Fibroblast of pulmonary artery (primary cell): ENCODE measurements around the gene EPHA8.

Experiments used
- DNase-seq: peaks from one replicate; pipeline ENCODE4 v3.0.0-alpha.2; 2010; ENCODE audit warnings: low read depth
- H3K4me3 ChIP-seq: replicated peaks from 2 replicates; pipeline ENCODE4 v1.5.1; 2011; ENCODE audit warnings: low read depth, mild to moderate bottlenecking, control low read depth, low read length, moderate library complexity
- TF ChIP-seq, protein P1 (sequence below): IDR thresholded peaks from 2 replicates; pipeline ENCODE4 v1.5.1; 2011; ENCODE audit warnings: mild to moderate bottlenecking, control low read depth, low read length, inconsistent platforms; ENCODE audit errors: missing control alignments

EPHA8 gene

DNA sequence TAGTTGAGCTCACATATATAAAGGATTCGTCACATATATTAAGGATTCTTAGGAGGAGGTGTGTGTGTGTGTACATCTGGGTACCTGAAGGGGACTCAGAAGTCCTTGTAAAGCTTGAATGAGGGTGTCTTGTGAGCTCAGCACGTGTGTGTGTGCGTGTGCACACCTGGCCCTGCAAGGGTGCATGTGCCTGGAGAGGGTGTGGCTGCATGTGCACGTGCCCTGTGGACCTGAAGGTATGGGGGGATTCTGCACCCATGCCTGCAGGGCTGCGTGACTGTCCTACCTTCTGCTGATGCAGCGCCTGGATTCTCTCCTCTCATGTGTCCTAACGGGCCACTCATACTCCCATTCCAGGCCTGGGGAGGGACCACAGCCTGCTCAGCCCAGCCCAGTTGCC lies 24.0 kb downstream of the EPHA8 start:
- H3K4me3 ChIP-seq: no peak overlapping the region
- TF ChIP-seq, protein P1, sequence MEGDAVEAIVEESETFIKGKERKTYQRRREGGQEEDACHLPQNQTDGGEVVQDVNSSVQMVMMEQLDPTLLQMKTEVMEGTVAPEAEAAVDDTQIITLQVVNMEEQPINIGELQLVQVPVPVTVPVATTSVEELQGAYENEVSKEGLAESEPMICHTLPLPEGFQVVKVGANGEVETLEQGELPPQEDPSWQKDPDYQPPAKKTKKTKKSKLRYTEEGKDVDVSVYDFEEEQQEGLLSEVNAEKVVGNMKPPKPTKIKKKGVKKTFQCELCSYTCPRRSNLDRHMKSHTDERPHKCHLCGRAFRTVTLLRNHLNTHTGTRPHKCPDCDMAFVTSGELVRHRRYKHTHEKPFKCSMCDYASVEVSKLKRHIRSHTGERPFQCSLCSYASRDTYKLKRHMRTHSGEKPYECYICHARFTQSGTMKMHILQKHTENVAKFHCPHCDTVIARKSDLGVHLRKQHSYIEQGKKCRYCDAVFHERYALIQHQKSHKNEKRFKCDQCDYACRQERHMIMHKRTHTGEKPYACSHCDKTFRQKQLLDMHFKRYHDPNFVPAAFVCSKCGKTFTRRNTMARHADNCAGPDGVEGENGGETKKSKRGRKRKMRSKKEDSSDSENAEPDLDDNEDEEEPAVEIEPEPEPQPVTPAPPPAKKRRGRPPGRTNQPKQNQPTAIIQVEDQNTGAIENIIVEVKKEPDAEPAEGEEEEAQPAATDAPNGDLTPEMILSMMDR: no peak
- no peak for DNase-seq

DNA sequence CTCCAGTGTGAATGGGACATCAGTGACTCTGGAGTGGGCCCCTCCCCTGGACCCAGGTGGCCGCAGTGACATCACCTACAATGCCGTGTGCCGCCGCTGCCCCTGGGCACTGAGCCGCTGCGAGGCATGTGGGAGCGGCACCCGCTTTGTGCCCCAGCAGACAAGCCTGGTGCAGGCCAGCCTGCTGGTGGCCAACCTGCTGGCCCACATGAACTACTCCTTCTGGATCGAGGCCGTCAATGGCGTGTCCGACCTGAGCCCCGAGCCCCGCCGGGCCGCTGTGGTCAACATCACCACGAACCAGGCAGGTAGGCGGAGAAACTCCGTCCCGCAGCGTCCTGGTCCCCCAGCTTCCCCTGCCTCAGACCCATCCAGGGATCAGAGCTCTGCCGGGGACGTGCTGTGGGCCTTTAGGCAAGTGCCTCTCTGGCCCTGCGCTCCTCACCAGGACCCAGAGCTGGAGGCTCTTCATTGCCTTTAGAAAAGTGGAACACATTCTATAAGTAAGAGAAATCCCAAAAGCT lies 25.7 kb downstream of the EPHA8 start:
- H3K4me3 ChIP-seq: no peak overlapping the region
- TF ChIP-seq, protein P1: no peak
- no peak for DNase-seq

DNA sequence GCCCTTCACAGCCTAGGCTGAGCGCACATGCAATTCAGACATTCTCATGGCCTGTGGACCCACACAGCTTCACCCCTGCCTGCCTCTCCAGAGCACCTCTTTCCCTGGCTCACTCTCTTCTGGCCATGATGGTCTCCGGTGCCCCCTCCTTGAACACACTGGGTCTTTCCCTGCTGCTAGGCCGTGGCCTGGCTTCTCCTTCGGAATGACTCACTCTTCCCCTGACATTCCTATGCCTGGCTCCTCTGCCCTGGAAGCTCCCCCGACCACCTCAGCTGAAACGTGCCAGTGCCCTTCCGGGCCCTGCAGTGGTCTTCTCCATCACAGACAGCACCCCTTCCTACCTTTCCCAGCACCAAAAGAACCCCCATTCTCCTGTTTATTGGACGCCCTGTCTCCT lies 28.3 kb downstream of the EPHA8 start:
- H3K4me3 ChIP-seq: no peak overlapping the region
- DNase-seq: no peak
- TF ChIP-seq, protein P1: no peak

DNA sequence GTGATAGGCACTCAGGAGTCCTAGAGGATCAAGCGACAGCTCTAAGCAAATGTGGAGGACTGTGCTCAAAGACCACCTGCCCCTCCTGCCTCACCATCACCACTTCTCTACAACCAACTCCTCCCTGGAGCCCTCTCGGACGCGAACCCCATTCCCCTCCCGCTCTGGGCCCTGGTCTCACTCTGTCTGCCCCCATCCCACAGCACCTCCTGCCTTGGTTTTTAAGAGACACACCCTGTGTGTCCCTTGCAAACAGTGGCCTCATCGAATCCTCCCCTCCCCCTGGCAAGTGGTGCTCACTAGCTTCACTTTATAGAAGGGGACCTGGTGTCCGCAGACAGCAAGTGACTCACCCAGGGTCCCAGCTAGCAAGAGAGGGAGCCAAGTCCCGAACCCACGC lies 28.8 kb downstream of the EPHA8 start:
- DNase-seq: no peak
- TF ChIP-seq, protein P1: no peak
- H3K4me3 ChIP-seq: no peak overlapping the region

DNA sequence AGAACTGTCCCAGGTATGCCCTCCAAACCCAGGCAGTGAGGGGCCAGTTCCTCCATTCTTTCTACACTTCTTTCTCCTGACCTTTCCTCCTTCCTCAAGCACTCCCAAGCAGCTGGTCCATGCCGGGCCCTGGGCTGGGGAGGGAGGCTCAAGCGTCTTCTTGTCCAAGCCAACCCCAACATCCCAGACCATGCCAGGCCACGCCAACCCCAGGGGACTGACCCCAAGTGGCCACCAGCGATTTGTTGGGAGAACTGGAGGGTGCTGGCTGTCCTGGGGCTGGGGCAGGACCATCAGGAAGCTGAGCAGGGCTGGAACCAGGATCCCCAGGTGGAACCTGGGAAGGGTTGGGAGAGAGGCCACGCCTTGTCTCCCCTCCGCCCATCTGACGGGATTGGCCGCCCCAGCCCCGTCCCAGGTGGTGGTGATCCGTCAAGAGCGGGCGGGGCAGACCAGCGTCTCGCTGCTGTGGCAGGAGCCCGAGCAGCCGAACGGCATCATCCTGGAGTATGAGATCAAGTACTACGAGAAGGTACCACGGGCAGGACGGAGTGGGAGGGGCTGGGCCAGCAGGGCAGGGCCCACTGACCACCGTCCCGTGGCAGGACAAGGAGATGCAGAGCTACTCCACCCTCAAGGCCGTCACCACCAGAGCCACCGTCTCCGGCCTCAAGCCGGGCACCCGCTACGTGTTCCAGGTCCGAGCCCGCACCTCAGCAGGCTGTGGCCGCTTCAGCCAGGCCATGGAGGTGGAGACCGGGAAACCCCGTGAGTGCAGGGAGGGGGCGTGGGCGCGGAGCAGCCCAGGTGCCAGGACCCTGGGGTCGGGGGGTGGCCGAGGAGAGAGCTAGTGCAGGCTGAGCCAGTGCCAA lies 29.9 kb downstream of the EPHA8 start:
- TF ChIP-seq, protein P1: no peak
- no peak overlapping the region for H3K4me3 ChIP-seq

DNA sequence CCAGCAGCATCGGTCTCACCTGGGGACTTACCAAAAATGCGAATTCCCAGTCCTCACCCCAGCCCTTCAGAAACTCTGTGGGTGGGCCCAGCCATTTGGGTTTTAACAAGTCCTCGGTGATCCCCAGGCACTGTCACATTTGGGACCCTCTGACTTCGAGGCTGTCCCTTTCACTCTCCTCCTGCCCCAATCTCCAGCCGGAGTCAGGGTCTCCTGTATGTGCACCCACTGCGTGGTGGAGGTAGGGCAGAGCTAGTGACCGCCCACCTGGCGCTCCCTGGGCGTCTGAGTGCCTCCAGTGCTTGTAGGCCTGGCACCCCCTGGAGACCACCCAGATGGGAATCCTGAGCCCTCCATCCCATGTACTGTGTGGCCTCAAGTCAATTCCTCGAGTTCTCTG lies 31.1 kb downstream of the EPHA8 start:
- TF ChIP-seq, protein P1: no peak
- DNase-seq: no peak
- H3K4me3 ChIP-seq: no peak overlapping the region

More for the DNA sequence above, 29.9 kb downstream of the EPHA8 start:
- DNase-seq: no peak
